HepG2 (cell line): ENCODE data around the gene CENATAC. TPM values are rescaled to one million over a fixed set of nuclear protein-coding genes. Genes with fewer than 3 reads are reported as not detected.

ENCODE experiments used
- CHCHD3 ChIP-seq: sonication (generic); formaldehyde crosslinking; IDR thresholded peaks from 2 replicates; pipeline ENCODE4 v1.8.0; 2022; ENCODE audit warnings: mild to moderate bottlenecking, missing genetic modification reagents, moderate library complexity
- FOXM1 ChIP-seq: sonication (generic); formaldehyde crosslinking; IDR thresholded peaks from 2 replicates; pipeline ENCODE4 v1.5.0; 2020; ENCODE audit warnings: missing genetic modification reagents
- HMG20B ChIP-seq: conservative IDR thresholded peaks from 2 replicates; pipeline ENCODE4 v1.6.1; 2016; ENCODE audit warnings: missing genetic modification reagents, missing compliant biosample characterization
- KLF11 ChIP-seq: IDR thresholded peaks from 2 replicates; pipeline ENCODE4 v1.6.1; 2016; ENCODE audit warnings: missing compliant biosample characterization
- KLF15 ChIP-seq: sonication (generic); formaldehyde crosslinking; IDR thresholded peaks from 2 replicates; pipeline ENCODE4 v1.8.1; 2023; ENCODE audit warnings: borderline replicate concordance, mild to moderate bottlenecking, inconsistent platforms, missing genetic modification reagents, mixed read lengths
- KLF6 ChIP-seq: IDR thresholded peaks from 2 replicates; pipeline ENCODE4 v1.8.0; 2016; ENCODE audit warnings: missing biosample characterization, missing genetic modification reagents
- NR2F2 ChIP-seq: IDR thresholded peaks from 2 replicates; pipeline ENCODE4 v1.6.1; 2012; ENCODE audit warnings: low read depth, inconsistent platforms, borderline replicate concordance
- PAX8 ChIP-seq: sonication (generic); formaldehyde crosslinking; IDR thresholded peaks from 2 replicates; pipeline ENCODE4 v1.8.0; 2022; ENCODE audit warnings: mild to moderate bottlenecking, missing genetic modification reagents, borderline replicate concordance
- PRDM10 ChIP-seq: sonication (generic); formaldehyde crosslinking; IDR thresholded peaks from 2 replicates; pipeline ENCODE4 v1.4.0; 2020; ENCODE audit warnings: low read depth, missing genetic modification reagents
- SOX6 ChIP-seq, 2 experiments: fragments of 450-650 bp in 1 of 2; sonication (generic) in 1 of 2; formaldehyde crosslinking in 1 of 2; IDR thresholded peaks; 2 replicates each; pipeline versions ENCODE4 v1.4.0 to v1.6.1; 2017 to 2020; ENCODE audit warnings: antibody characterized with exemption in 1 of 2, mild to moderate bottlenecking in 1 of 2, missing genetic modification reagents in 1 of 2
- TCF7 ChIP-seq: sonication (generic); IDR thresholded peaks from 2 replicates; pipeline ENCODE4 v1.6.1; 2016; ENCODE audit warnings: antibody characterized with exemption, low read depth
- ZBTB7A ChIP-seq: sonication (generic); formaldehyde crosslinking; IDR thresholded peaks from 2 replicates; pipeline ENCODE4 v1.8.0; 2022; ENCODE audit warnings: mild to moderate bottlenecking, missing genetic modification reagents
- ZFYVE20 ChIP-seq: sonication (generic); formaldehyde crosslinking; IDR thresholded peaks from 2 replicates; pipeline ENCODE4 v1.8.0; 2023; ENCODE audit warnings: low read depth, mild to moderate bottlenecking, moderate library complexity, missing genetic modification reagents, borderline replicate concordance
- ZIK1 ChIP-seq: sonication (generic); formaldehyde crosslinking; IDR thresholded peaks from 2 replicates; pipeline ENCODE4 v1.5.0; 2020; ENCODE audit warnings: mild to moderate bottlenecking, low read depth, missing genetic modification reagents, borderline replicate concordance
- ZNF264 ChIP-seq: sonication (generic); formaldehyde crosslinking; IDR thresholded peaks from 2 replicates; pipeline ENCODE4 v1.4.0; 2020; ENCODE audit warnings: missing genetic modification reagents
- ZNF282 ChIP-seq: fragments of 450-650 bp; IDR thresholded peaks from 2 replicates; pipeline ENCODE4 v1.6.1; 2018; ENCODE audit not compliant: partially characterized antibody
- ZNF577 ChIP-seq: sonication (generic); formaldehyde crosslinking; IDR thresholded peaks from 2 replicates; pipeline ENCODE4 v1.4.0; 2020; ENCODE audit warnings: mild to moderate bottlenecking, low read depth, missing genetic modification reagents, borderline replicate concordance
- ZNF704 ChIP-seq: sonication (generic); formaldehyde crosslinking; IDR thresholded peaks from 2 replicates; pipeline ENCODE4 v1.8.1; 2023; ENCODE audit warnings: mild to moderate bottlenecking, inconsistent platforms, moderate library complexity, missing genetic modification reagents, borderline replicate concordance
- ZNF780A ChIP-seq: sonication (generic); formaldehyde crosslinking; IDR thresholded peaks from 2 replicates; pipeline ENCODE4 v1.8.0; 2022; ENCODE audit warnings: mild to moderate bottlenecking, missing genetic modification reagents, moderate library complexity
- polyA plus RNA-seq, 8 experiments: library from polyadenylated mRNA; depleted of rRNA in 3 of 8; stranded (reverse) in 7 of 8; unstranded in 1 of 8; fragments of >200 nt; fragmentation: Illumina TruSeq in 4 of 8; extraction: Trizol in 4 of 8; gene quantifications; 2 replicates each; pipeline versions ENCODE4 v1.2.1 to v1.2.3, GENCODE V29; 2011 to 2016; ENCODE audit warnings: low read depth in 4 of 8, missing spikeins in 1 of 8, mixed read lengths in 1 of 8; ENCODE audit not compliant: insufficient read depth in 1 of 8
- total RNA-seq, 5 experiments: library from RNA; depleted of rRNA; stranded (reverse); fragments of >200 nt; fragmentation: Illumina TruSeq; extraction: Trizol; gene quantifications; 2 replicates each; pipeline ENCODE4 v1.2.3, GENCODE V29; 2016; ENCODE audit warnings: low read depth in 1 of 5
- TF ChIP-seq, protein P1 (sequence below): sonication (generic); formaldehyde crosslinking; IDR thresholded peaks from 2 replicates; pipeline ENCODE4 v1.5.0; 2020; ENCODE audit warnings: missing genetic modification reagents
- TF ChIP-seq, protein P2 (sequence below): sonication (generic); formaldehyde crosslinking; IDR thresholded peaks from 2 replicates; pipeline ENCODE4 v1.5.1; 2020; ENCODE audit warnings: mild to moderate bottlenecking, missing genetic modification reagents, borderline replicate concordance

The CENATAC gene
- total and polyA plus RNA-seq, 2 of the 13 experiments (the other 11 are each of a cell fraction or from before 2014, with no cell fraction given): 21.7 to 25.0 TPM

- TF ChIP-seq ZNF264 (CRISPR knock-in tag) (peak; percentile 18; the same call in 1 of the 2 replicates), ZIK1 (CRISPR knock-in tag) (no peak), ZNF282 (no peak), TCF7 (no peak), FOXM1 (CRISPR knock-in tag) (no peak), SOX6 (IDR thresholded peaks at IDR 0.05) (no peak), SOX6 (CRISPR knock-in tag; IDR thresholded peaks at IDR 0.05) (peak; percentile 71; the same call in 1 of the 2 replicates), KLF15 (CRISPR knock-in tag) (no peak), NR2F2 (no peak), ZNF780A (CRISPR knock-in tag) (peak; percentile 19; the same call in 1 of the 2 replicates), ZBTB7A (CRISPR knock-in tag) (0 out of 2 replicates have a peak, but pooled peaks have one; percentile 59), ZNF704 (no peak; the same call in 1 of the 2 replicates), HMG20B (CRISPR knock-in tag) (no peak), PAX8 (CRISPR knock-in tag) (no peak), CHCHD3 (no peak), ZFYVE20 (CRISPR knock-in tag) (no peak), KLF11 (CRISPR knock-in tag) (no peak; the same call in 1 of the 2 replicates), PRDM10 (CRISPR knock-in tag) (peak; percentile 49; the same call in 1 of the 2 replicates), KLF6 (CRISPR knock-in tag) (no peak), ZNF577 (CRISPR knock-in tag) (no peak)
- TF ChIP-seq, protein P1, sequence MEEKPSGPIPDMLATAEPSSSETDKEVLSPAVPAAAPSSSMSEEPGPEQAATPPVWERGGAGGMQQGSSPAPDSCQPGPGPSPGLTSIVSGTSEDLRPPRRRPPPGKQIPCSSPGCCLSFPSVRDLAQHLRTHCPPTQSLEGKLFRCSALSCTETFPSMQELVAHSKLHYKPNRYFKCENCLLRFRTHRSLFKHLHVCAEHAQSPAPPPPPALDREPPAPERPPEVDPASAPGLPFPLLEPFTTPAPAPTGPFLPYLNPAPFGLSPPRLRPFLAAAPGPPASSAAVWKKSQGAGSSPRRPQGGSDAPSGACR (CRISPR knock-in tag): 0 out of 2 replicates have a peak, but pooled peaks have one; percentile 42
- TF ChIP-seq, protein P2, sequence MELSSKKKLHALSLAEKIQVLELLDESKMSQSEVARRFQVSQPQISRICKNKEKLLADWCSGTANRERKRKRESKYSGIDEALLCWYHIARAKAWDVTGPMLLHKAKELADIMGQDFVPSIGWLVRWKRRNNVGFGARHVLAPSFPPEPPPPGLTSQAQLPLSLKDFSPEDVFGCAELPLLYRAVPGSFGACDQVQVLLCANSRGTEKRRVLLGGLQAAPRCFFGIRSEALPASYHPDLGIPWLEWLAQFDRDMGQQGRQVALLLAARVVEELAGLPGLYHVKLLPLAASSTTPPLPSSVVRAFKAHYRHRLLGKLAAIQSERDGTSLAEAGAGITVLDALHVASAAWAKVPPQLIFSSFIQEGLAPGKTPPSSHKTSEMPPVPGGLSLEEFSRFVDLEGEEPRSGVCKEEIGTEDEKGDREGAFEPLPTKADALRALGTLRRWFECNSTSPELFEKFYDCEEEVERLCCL (CRISPR knock-in tag): no peak
These were observed at the start of gene CENATAC (continued) for GRCh38 chr11:118997627-118998387.
